Measurements from ENCODE around the gene CNTF. TPM values are rescaled to one million over a fixed set of nuclear protein-coding genes. Genes with fewer than 3 reads are reported as not detected.

CNTF gene
- polyA plus RNA-seq, 4 donors: 0.49 to 1.9 (median 1.7) TPM

DNA sequence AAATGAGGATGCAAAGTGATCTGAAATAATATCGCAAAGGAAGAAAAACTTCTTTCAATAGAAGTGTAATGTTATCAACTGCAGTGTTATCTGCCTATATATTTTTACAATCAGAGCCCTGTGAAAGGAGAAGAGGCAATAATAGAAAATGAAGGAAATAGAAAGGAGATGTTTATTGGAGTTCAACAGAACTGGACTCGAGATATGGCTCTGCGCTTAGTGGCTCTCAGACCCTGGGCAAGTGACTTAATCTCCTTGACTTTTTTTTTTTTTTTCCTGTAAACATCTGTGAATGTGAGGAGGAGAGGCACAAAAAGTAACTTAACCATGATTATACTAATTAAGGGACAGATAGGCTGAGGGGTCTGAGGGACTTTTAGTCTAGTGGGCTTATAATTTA lies 18.9 kb downstream of the CNTF start:
- DNase-seq (ENCODE audit: low read depth in 4 of 4, low spot score in 2 of 4): no peak

DNA sequence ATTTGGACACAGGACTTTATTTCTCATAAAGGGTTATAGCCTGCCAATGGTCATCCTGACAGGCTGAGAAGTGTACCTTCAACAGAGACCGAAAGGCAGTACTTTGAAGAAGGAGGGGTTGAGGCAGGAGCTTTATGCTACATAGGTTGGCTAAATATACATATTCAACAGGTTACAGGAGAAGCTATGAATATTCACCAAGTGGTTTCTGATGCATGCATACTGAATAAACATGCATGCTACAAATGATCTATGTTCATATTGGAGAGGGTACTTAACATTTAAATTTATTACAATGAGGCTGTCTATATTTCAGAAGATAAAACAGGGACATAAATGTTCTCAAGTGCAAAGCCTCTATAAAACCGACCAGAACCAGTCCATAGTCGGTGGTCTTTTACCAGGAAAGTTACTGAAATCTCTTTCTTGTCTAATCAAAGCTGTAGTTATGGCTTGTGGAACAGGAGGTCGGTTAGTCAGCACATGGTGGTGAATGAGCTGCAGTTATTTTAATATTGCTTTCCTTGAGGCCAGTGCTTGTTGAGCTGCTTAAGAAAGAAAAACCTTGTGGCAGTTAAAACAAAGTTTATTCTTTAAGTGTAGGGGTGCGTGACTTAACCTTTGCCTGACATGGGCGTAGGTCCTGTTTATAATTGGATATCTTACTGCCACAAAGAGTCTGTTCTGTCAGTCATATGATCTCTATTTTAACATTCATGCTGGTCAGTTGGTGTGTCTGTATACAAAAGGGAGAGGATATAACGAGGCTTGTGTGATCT lies 19.5 kb downstream of the CNTF start:
- DNase-seq (ENCODE audit: low read depth in 4 of 4, low spot score in 2 of 4): no peak

DNA sequence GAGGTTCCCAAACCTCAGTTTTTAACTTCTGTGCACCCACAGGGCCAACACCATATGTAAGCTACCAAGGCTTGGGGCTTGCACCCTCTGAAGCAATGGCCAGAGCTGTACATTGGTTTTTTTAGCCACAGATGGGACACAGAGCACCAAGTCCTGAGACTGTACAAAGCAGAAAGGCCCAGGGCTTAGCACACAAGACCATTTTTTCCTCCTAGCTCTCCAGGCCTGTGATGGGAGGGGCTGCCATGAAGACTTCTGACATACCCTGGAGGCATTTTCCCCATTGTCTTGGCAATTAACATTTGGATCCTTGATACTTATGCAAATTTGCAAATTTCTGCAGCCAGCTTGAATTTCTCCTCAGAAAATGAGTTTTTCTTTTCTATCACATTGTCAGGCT lies 23.4 kb downstream of the CNTF start:
- DNase-seq (ENCODE audit: low read depth in 4 of 4, low spot score in 2 of 4): no peak

DNA sequence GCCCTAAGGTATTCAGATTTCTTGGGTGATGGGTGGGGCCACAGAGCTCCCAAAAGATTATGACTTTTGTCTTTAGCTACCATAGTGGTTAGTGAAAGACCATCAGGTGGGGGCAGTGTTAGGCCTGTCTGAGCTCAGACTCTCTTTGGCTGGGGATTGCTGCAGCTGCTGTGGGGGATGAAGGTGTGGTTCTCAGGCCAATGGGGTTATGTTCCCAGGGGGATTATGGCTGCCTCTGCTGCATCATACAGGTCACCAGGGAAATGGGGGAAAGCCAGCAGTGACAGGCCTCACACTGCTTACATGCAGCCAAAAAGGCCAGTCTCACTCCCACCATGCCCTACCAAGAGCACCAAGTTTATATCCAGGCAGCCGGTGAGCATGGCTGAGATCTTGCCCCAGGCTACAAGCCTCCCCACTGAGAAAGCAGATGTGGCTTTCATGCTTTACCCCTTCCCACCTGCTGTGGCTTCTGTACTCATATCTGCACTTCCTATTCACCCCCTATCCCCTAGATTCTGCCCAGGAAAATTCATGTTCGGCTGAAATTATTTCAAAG lies 24.8 kb downstream of the CNTF start:
- DNase-seq (ENCODE audit: low read depth in 4 of 4, low spot score in 2 of 4): no peak

DNA sequence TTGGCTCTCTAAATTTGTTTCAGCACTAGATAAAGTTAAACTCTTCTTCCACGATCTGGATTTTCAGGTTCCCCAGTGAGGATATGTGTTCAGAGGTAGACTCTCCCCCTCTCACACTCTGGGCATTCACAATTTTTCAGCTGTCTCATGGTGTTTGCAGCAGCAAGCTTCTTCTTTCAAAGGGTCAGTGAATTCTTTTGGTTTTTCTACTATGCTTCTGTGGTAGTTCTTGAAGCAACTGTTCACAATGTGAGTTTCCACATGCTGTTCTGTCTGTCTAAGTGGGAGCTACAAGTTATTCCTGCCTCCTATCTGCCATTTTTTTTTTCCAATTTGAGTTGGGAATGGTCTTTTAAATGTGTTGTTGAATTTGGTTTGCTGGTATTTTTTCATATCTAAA lies 25.4 kb downstream of the CNTF start:
- DNase-seq (ENCODE audit: low read depth in 4 of 4, low spot score in 2 of 4): no peak

DNA sequence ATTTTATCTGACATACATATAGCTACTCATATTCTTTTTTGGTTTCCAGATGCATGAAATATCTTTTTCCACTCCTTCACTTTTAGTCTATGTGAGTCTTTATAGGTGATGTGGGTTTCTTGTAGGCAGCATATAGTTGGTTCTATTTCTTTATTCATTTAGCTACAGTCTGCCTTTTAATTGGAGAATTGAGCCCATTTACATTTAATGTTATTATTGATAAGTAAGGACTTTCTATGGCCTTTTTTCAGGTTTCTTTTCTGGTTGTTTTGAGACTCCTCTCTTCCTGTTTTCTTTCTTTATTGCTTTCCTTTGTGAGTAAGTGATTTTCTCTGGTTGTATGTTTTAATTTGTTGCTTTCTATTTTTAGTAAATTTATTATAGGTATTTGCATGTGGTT lies 27.2 kb downstream of the CNTF start:
- no peak for DNase-seq (ENCODE audit: low read depth in 4 of 4, low spot score in 2 of 4)

DNA sequence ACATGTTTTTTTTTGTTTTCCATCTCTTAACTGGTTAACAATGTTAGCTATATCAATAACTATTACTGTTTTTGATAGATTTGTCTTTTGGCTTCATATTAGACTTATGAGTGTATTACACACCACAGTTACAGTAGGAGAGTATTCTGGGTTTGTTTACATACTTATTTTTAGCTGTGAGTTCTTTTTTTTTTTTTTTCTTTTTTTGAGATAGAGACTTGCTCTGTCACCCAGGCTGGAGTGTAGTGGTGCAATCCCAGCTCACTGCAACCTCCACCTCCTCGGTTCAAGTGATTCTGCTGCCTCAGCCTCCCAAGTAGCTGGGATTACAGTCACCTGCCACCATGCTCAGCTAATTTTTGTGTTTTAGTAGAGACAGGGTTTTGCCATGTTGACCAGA lies 28.0 kb downstream of the CNTF start:
- no peak for DNase-seq (ENCODE audit: low read depth in 4 of 4, low spot score in 2 of 4)

DNA sequence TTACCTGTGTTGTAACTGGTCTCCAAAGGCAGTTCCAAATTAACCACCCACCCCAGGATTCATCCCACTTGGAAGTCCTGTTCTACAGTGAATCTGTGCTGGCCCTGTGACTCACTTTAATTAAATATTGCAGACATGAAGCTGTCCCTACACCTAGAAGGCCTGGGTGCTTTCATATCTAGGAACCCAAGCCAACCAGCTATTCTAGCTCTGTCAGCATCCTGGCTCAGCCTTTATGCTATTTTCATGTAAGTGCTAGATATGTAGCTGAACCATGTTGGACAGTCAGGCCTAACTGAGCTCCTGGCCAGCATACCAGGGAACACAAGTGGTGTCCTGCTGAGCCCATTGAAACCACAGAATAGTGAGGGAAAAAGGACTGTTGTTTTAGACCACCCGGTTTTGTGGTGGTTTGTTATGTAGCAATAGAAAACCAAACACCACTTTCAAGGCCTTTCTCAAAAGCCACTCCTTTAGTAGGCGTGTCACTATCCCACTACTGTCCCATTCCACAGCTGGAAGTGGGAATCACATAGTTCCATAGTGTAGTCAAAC lies 30.3 kb downstream of the CNTF start:
- no peak for DNase-seq (ENCODE audit: low read depth in 4 of 4, low spot score in 2 of 4)

DNA sequence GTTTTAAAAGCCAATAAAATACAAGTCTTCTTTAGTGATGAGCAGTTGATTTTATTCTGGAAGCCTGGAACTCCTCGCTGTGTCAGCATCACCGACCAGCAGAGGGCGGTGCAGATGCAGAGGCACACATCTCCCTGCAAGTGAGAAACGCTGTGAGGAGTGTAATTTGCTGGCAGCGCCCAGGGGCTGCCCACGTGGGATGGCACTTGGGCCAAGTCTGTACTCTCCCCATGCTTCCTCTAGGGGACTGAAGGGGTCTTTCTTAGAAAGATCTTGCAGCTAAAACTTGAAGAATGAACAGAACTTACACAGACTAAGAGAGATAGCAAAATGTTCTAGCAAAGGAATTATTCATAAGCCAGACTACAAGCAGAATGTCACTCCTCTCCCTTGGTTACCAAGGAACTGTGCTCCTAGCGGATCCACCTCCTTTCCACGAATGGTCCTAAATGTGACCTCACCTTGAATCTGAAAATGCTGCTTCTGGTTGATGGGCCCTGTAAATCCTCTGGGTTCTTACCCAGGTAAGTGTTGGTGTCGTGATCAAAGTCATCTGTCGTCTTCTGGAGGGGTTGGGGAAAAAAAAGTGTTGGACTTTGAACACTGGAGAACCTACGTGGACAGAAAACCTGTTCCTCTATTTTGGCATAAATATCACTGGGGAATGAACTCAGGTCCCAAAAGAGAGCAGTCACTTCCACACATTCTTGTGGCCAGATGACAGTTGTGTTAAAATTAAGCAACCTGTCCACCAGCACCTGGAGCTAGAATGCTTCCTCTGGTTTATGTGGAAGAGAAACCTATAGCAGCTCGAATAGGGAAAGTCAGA lies 31.8 kb downstream of the CNTF start:
- peak in 3 of 4 donors; percentile 15 to 50 (median 29) for DNase-seq (ENCODE audit: low read depth in 4 of 4, low spot score in 2 of 4)

DNA sequence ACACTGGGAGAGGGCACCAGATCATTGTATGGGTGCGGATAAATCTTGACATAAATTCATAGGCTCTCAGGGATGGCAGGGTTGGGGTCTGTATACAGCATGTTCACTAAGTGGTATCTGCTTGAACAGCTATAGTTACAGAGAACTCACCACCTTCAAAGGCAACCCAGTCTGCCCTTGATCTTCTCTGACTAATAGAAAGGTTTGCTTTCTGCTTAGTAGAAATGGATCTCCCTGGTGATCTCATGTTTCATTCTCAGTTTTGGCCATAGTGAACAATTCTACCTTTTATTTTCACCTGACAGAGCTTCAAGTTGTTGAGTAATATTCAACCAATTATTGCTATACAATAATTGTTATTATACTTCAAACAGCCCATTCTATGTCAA lies 32.4 kb downstream of the CNTF start:
- no peak for DNase-seq (ENCODE audit: low read depth in 4 of 4, low spot score in 2 of 4)

DNA sequence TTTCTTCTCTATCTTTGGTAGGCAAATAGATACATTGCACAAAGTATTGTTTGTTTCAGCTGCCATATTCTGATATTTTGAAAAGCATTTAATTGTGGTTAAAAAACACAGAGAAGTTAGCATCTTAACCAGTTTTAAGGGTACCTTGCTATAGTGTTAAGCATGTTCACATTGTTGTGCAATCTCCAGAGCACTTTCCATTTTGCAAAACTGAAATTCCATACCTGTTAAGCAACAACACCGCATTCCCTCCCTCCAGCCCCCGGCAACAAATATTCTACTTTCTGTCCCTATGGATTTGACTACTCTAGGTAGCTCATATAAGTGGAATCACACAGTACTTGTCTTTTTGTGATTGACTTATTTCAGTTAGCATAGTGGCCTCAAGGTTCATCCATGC lies 33.9 kb downstream of the CNTF start:
- DNase-seq (ENCODE audit: low read depth in 4 of 4, low spot score in 2 of 4): no peak

DNA sequence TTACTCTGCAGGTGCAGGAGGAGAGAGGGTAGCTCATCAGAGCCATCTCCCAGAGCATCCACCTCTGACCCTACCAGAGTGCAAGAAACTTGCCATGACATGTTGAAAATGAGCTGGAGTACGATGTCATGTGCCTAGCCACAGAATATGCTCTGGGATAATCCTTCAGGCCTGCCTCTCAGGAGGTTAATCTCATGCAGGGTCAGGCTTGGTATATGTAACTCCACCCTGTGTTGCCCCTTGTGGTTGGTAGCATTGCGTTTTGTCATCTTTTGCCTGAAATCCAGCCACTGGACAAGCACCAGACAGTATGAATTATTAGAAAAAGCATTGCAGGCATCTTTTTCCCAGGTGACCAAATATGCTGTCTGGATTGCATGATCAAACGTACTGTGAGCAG lies 36.2 kb downstream of the CNTF start:
- DNase-seq (ENCODE audit: low read depth in 4 of 4, low spot score in 2 of 4): no peak

DNA sequence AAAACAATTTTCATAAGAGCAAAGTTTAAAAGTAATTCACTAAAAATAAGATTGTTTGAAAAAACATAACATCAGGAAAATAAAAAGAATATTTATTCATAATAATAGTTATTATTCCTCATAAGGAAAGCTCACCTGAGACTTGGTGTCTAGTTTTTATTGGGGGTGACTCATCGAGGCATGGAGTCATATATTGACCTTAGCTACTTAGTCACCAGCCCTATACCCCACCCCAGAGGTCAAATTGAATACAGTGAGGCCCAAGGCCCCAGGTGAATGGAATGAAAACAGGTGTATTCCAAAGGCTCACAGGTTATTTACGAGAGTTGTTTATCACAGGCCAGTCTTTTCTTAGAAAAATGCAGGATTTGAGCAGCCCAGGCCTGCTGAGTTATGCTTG lies 36.9 kb downstream of the CNTF start:
- no peak for DNase-seq (ENCODE audit: low read depth in 4 of 4, low spot score in 2 of 4)

DNA sequence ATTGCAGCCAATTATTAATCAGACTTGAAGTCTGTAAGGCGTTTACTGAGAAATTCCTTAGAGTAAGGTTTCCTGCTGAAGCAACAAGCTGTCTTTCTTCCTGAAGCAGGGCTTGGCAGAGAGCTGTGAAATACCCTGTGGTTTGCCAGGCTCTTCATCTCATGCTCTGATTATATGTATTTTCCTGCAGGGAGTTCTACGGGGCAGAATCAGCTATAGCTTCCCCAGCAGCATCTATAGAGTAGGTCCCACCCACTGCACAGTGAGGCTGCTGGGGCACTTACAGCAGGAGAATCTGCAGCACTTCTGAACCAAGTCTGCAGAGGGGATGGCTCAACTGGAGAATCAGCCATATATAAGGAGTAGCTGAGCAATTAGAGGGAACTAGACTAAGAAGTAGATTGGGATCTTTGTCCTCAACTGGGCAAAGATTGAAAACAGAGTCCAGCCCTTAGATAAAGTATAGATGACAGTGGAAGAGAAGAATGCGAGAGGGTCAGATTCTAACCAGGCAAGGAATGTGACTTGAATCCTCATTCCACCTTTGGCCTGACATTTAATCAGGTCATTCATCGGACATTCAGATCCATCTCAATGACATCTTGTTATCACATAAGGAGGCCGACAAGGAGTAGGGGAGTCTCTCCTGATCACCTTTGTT lies 37.6 kb downstream of the CNTF start:
- no peak for DNase-seq (ENCODE audit: low read depth in 4 of 4, low spot score in 2 of 4)

DNA sequence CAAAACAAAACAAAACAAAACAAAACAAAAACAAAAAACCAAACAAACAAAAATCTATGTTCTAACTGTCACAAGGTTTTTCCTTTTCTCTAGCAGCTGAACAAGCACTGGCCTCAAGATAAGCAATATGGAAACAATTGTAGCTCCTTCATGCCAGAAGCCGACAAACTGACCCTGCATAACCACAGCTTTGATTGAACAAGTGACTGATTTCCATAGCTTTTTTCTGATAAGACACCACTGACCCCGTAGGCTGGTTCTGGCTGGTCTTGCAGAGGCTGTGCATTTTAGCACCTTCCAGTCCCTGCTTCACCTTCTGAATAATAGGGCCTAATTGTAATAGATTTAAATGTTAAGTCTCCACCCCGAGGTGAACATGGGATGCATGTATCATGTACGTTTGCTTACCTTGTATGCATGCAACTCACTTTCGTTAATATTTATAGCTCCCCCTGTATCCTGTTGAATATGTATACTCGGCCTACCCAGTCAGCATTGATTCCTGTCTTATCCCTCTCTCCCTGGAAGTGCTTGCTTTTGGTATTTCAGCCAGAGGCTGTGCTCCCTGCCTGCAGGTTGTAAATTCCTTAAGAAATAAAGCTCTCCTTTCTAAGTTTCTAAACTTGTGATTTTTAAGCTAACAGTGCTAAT lies 49.6 kb downstream of the CNTF start:
- no peak for DNase-seq (ENCODE audit: low read depth in 4 of 4, low spot score in 2 of 4)

DNA sequence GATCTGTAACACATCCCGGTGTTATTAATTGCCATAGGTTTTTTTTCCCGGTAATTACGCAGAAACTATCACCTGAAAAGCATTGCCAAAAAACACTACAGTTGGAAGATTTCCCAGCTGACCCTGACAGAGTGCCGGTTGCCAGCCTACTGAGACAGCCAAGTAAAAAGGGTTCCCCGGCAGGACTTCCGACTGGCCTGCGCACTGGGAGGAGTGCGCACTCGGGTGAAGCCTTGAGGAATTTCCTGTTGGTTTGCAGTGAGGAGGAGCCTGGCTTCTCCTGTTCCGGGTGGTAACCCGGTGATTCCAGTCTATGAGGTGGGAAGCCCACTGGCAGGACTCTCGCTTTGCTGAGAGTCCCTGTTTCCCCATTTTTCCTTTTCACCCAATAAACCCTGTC lies 52.1 kb downstream of the CNTF start:
- DNase-seq (ENCODE audit: low read depth in 4 of 4, low spot score in 2 of 4): no peak
